ENCODE measurements around the gene SMTNL2.

The SMTNL2 gene

DNA sequence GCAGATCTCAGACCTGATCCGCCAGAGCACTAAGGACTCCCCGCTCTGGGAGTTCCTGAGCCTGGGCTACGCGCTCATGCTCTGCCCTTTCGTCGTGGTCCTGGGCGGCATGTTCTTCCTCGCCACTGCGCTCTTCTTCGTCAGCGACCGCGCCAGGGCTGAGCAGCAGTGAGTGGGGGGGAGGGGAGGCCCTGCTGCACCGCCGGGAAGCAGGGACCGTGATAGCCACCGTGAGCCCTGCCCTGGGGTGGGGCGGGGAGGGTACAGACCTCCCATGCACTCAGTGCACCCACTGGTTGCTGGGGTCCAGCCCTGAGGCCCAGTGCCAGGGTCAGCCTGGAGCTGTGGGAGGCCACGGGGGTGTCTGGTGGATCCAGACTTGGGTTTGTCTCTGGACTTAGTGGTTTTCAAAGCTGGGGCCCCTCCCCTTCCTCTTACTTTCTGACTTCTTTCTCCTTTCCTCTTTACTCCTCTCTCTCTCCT is 48.0 kb upstream of the SMTNL2 start:
- Histone ChIP-seq H3K36me3 (ENCODE audit: control insufficient read depth, low read length) (peaks cover 41% of the 10 kb centered on the region), H3K4me1 (ENCODE audit: control insufficient read depth, low read length) (no peaks in the 10 kb centered on the region), H3K79me2 (ENCODE audit: control insufficient read depth, low read length) (no peaks in the 10 kb centered on the region), H3F3A (ENCODE audit: control insufficient read depth, insufficient read depth) (peaks cover 9% of the 10 kb centered on the region), H3K27ac (ENCODE audit: low read depth, low read length) (no peak overlapping the region), H3K4me3 (ENCODE audit: low read length) (no peak overlapping the region), H3K9me3 (ENCODE audit: control insufficient read depth, insufficient read depth, low read length) (no peaks in the 10 kb centered on the region), H3K27me3 (ENCODE audit: control insufficient read depth, low read length) (no peaks in the 10 kb centered on the region), H3K4me2 (ENCODE audit: low read length) (no peak overlapping the region), H3K9me2 (replicated peaks; ENCODE audit: control insufficient read depth, low read length) (no peaks in the 10 kb centered on the region), H4K20me1 (ENCODE audit: control insufficient read depth, insufficient read depth, low read depth, low read length) (no peaks in the 10 kb centered on the region)
- TF ChIP-seq, protein P1, sequence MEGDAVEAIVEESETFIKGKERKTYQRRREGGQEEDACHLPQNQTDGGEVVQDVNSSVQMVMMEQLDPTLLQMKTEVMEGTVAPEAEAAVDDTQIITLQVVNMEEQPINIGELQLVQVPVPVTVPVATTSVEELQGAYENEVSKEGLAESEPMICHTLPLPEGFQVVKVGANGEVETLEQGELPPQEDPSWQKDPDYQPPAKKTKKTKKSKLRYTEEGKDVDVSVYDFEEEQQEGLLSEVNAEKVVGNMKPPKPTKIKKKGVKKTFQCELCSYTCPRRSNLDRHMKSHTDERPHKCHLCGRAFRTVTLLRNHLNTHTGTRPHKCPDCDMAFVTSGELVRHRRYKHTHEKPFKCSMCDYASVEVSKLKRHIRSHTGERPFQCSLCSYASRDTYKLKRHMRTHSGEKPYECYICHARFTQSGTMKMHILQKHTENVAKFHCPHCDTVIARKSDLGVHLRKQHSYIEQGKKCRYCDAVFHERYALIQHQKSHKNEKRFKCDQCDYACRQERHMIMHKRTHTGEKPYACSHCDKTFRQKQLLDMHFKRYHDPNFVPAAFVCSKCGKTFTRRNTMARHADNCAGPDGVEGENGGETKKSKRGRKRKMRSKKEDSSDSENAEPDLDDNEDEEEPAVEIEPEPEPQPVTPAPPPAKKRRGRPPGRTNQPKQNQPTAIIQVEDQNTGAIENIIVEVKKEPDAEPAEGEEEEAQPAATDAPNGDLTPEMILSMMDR (IDR thresholded peaks at IDR 0.05; ENCODE audit: low read depth, low read length, poor library complexity, severe bottlenecking): no peak
- no peak for TF ChIP-seq EZH2phosphoT487 (IDR thresholded peaks at IDR 0.05; ENCODE audit: borderline replicate concordance, low read length)

DNA sequence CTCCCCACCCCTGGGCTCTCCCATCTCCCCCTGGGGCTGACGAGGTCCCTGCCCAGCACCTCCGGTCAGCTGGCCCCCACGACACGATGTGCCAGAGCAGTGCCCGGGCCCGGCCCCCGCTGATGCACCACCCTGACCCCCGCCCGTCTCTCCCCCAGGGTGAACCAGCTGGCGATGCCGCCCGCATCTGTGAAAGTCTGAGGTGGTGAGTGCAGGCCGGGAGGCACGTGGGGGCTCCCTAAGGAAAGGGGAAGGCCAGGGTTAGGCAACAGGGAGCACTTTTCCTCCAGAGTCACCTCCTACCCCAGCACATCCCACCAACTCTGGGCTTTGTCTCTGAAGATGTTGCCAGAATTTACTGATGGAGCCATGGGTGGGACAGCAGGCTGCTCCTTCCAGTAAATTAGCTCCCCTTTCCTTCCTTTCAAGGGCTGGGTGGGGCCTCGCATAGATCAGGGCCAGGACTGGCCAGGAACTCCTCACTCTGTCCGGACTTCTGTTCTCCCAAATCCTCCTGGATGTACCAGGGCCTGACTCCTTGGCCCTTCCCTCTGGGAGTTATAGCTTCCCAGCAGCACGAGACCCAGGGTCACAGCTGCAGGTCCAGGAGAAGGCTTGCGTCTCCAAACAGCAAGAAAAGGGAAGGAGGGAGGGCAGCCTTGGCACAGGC is 47.5 kb upstream of the SMTNL2 start:
- H3K4me1 ChIP-seq (ENCODE audit: control insufficient read depth, low read length): no peaks in the 10 kb centered on the region
- no peaks in the 10 kb centered on the region for H4K20me1 ChIP-seq (ENCODE audit: control insufficient read depth, insufficient read depth, low read depth, low read length)
- no peaks in the 10 kb centered on the region for H3K79me2 ChIP-seq (ENCODE audit: control insufficient read depth, low read length)
- peaks cover 46% of the 10 kb centered on the region for H3K36me3 ChIP-seq (ENCODE audit: control insufficient read depth, low read length)
- H3K4me2 ChIP-seq (ENCODE audit: low read length): no peak overlapping the region
- TF ChIP-seq, protein P1 (IDR thresholded peaks at IDR 0.05; ENCODE audit: low read depth, low read length, poor library complexity, severe bottlenecking): no peak
- no peak for TF ChIP-seq EZH2phosphoT487 (IDR thresholded peaks at IDR 0.05; ENCODE audit: borderline replicate concordance, low read length)
- H3F3A ChIP-seq (ENCODE audit: control insufficient read depth, insufficient read depth): peaks cover 12% of the 10 kb centered on the region
- H3K27me3 ChIP-seq (ENCODE audit: control insufficient read depth, low read length): no peaks in the 10 kb centered on the region
- H3K9me3 ChIP-seq (ENCODE audit: control insufficient read depth, insufficient read depth, low read length): no peaks in the 10 kb centered on the region
- H3K27ac ChIP-seq (ENCODE audit: low read depth, low read length): no peak overlapping the region
- H3K9me2 ChIP-seq (replicated peaks; ENCODE audit: control insufficient read depth, low read length): no peaks in the 10 kb centered on the region
- H3K4me3 ChIP-seq (ENCODE audit: low read length): no peak overlapping the region

DNA sequence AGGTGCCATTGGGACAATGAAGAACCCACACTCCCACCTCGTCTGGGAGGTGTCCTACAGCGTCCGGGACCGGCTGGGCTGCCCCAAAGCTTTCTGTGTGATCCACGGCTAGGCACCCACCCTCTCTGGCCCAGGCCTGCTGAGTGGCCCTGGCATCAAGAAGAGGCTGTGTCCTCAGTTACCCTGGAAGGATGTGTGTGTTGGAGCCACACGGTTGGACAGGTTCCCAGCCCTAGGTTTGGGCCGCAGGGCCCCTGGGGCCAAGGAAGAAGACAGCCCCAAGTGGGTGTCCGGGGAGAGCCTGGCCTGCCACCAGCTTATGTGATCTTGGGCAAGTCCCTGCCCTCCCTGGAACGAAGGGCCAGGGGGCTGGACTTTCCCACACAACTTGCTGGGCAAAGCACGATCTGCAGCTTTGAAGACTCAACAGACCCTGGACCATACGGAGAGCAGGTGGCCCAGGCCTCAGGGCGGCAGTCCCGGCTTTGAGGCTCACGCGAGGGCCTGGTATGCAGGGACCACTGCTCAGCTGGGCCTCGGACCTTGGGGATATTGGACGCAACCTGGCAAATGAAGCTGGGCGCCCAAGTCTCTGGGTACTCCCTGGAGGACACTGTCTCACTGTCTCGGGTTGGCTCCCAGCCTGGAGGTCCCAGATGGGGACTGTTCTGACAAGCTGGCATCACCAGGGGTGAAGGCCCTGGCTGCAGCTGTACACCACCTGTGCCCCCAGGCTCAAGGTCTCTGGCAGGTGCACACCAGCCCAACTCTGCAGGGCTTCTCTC is 46.7 kb upstream of the SMTNL2 start:
- H3K27me3 ChIP-seq (ENCODE audit: control insufficient read depth, low read length): no peaks in the 10 kb centered on the region
- H3K4me2 ChIP-seq (ENCODE audit: low read length): no peak overlapping the region
- H4K20me1 ChIP-seq (ENCODE audit: control insufficient read depth, insufficient read depth, low read depth, low read length): no peaks in the 10 kb centered on the region
- no peaks in the 10 kb centered on the region for H3K4me1 ChIP-seq (ENCODE audit: control insufficient read depth, low read length)
- no peaks in the 10 kb centered on the region for H3K9me3 ChIP-seq (ENCODE audit: control insufficient read depth, insufficient read depth, low read length)
- H3F3A ChIP-seq (ENCODE audit: control insufficient read depth, insufficient read depth): peaks cover 12% of the 10 kb centered on the region
- TF ChIP-seq EZH2phosphoT487 (IDR thresholded peaks at IDR 0.05; ENCODE audit: borderline replicate concordance, low read length): no peak
- TF ChIP-seq, protein P1 (IDR thresholded peaks at IDR 0.05; ENCODE audit: low read depth, low read length, poor library complexity, severe bottlenecking): no peak
- peaks cover 54% of the 10 kb centered on the region for H3K36me3 ChIP-seq (ENCODE audit: control insufficient read depth, low read length)
- H3K79me2 ChIP-seq (ENCODE audit: control insufficient read depth, low read length): no peaks in the 10 kb centered on the region
- no peaks in the 10 kb centered on the region for H3K9me2 ChIP-seq (replicated peaks; ENCODE audit: control insufficient read depth, low read length)
- H3K4me3 ChIP-seq (ENCODE audit: low read length): no peak overlapping the region
- H3K27ac ChIP-seq (ENCODE audit: low read depth, low read length): no peak overlapping the region

Data from DOHH2 (cell line).